HepG2 (cell line): ENCODE data around the gene HNRNPF. TPM values are rescaled to one million over a fixed set of nuclear protein-coding genes. Genes with fewer than 3 reads are reported as not detected.

ENCODE experiments used
- ELF3 ChIP-seq: IDR thresholded peaks from 2 replicates; pipeline ENCODE4 v1.6.1; 2016; ENCODE audit warnings: missing genetic modification reagents, missing compliant biosample characterization
- ELF4 ChIP-seq: sonication (generic); formaldehyde crosslinking; IDR thresholded peaks from 2 replicates; pipeline ENCODE4 v1.5.0; 2020; ENCODE audit warnings: missing genetic modification reagents, mild to moderate bottlenecking, moderate library complexity, borderline replicate concordance
- FIP1L1 ChIP-seq: fragments of 200-400 bp; formaldehyde crosslinking; IDR thresholded peaks from 2 replicates; pipeline ENCODE4 v1.6.1; 2018; ENCODE audit warnings: low read depth, mild to moderate bottlenecking, low read length, moderate library complexity, borderline replicate concordance; ENCODE audit not compliant: insufficient read depth
- FOXJ3 ChIP-seq: sonication (generic); formaldehyde crosslinking; IDR thresholded peaks from 2 replicates; pipeline ENCODE4 v1.4.0; 2020; ENCODE audit warnings: missing genetic modification reagents, mild to moderate bottlenecking, borderline replicate concordance
- FOXK2 ChIP-seq: fragments of 450-650 bp; IDR thresholded peaks from 2 replicates; pipeline ENCODE4 v1.6.1; 2016
- FOXM1 ChIP-seq: sonication (generic); formaldehyde crosslinking; IDR thresholded peaks from 2 replicates; pipeline ENCODE4 v1.5.0; 2020; ENCODE audit warnings: missing genetic modification reagents
- GPBP1L1 ChIP-seq: sonication (generic); formaldehyde crosslinking; IDR thresholded peaks from 2 replicates; pipeline ENCODE4 v1.5.0; 2020; ENCODE audit warnings: mild to moderate bottlenecking, missing genetic modification reagents
- HDAC1 ChIP-seq: sonication (generic); formaldehyde crosslinking; IDR thresholded peaks from 2 replicates; pipeline ENCODE4 v1.5.1; 2020; ENCODE audit warnings: mild to moderate bottlenecking, missing genetic modification reagents
- HOXA5 ChIP-seq: sonication (generic); formaldehyde crosslinking; IDR thresholded peaks from 2 replicates; pipeline ENCODE4 v1.4.0; 2020; ENCODE audit warnings: missing genetic modification reagents
- MXD1 ChIP-seq: sonication (generic); formaldehyde crosslinking; IDR thresholded peaks from 2 replicates; pipeline ENCODE4 v1.4.0; 2020; ENCODE audit warnings: mild to moderate bottlenecking, missing genetic modification reagents
- MYC ChIP-seq: sonication (generic); formaldehyde crosslinking; IDR thresholded peaks from 2 replicates; pipeline ENCODE4 v1.9.0; 2021; ENCODE audit warnings: missing genetic modification reagents, borderline replicate concordance
- MYNN ChIP-seq: sonication (generic); formaldehyde crosslinking; IDR thresholded peaks from 2 replicates; pipeline ENCODE4 v1.4.0; 2020; ENCODE audit warnings: mild to moderate bottlenecking, low read depth, missing genetic modification reagents
- NFKBIZ ChIP-seq: IDR thresholded peaks from 2 replicates; pipeline ENCODE4 v1.6.1; 2018; ENCODE audit warnings: missing genetic modification reagents, missing compliant biosample characterization
- NPAS2 ChIP-seq: sonication (generic); formaldehyde crosslinking; IDR thresholded peaks from 2 replicates; pipeline ENCODE4 v1.8.0; 2022; ENCODE audit warnings: mild to moderate bottlenecking, missing genetic modification reagents, borderline replicate concordance
- RBFOX2 ChIP-seq: fragments of 200-400 bp; formaldehyde crosslinking; IDR thresholded peaks from 2 replicates; pipeline ENCODE4 v1.6.1; 2017; ENCODE audit warnings: low read depth, mild to moderate bottlenecking, low read length
- REXO4 ChIP-seq: sonication (generic); formaldehyde crosslinking; IDR thresholded peaks from 2 replicates; pipeline ENCODE4 v1.8.0; 2022; ENCODE audit warnings: missing genetic modification reagents, mild to moderate bottlenecking, borderline replicate concordance
- RFX3 ChIP-seq: IDR thresholded peaks from 2 replicates; pipeline ENCODE4 v1.6.1; 2016; ENCODE audit warnings: missing biosample characterization, missing genetic modification reagents
- SAFB2 ChIP-seq: sonication (generic); formaldehyde crosslinking; IDR thresholded peaks from 2 replicates; pipeline ENCODE4 v1.5.1; 2020; ENCODE audit warnings: missing genetic modification reagents, low read depth, mild to moderate bottlenecking, borderline replicate concordance
- THRA ChIP-seq: sonication (generic); formaldehyde crosslinking; IDR thresholded peaks from 2 replicates; pipeline ENCODE4 v1.4.0; 2020; ENCODE audit warnings: missing genetic modification reagents, borderline replicate concordance
- ZBTB33 ChIP-seq: sonication (generic); formaldehyde crosslinking; IDR thresholded peaks from 2 replicates; pipeline ENCODE4 v1.4.0; 2020; ENCODE audit warnings: missing genetic modification reagents
- ZBTB7A ChIP-seq: sonication (generic); formaldehyde crosslinking; IDR thresholded peaks from 2 replicates; pipeline ENCODE4 v1.8.0; 2022; ENCODE audit warnings: mild to moderate bottlenecking, missing genetic modification reagents
- ZEB1 ChIP-seq: IDR thresholded peaks from 2 replicates; pipeline ENCODE4 v1.6.1; 2012; ENCODE audit warnings: mild to moderate bottlenecking, low read depth, inconsistent platforms; ENCODE audit not compliant: insufficient replicate concordance
- ZNF34 ChIP-seq: sonication (generic); formaldehyde crosslinking; IDR thresholded peaks from 2 replicates; pipeline ENCODE4 v1.4.0; 2020; ENCODE audit warnings: mild to moderate bottlenecking, missing genetic modification reagents, borderline replicate concordance
- ZNF709 ChIP-seq: sonication (generic); formaldehyde crosslinking; IDR thresholded peaks from 2 replicates; pipeline ENCODE4 v1.5.0; 2020; ENCODE audit warnings: mild to moderate bottlenecking, missing genetic modification reagents
- ZNF747 ChIP-seq: sonication (generic); formaldehyde crosslinking; IDR thresholded peaks from 2 replicates; pipeline ENCODE4 v1.8.1; 2023; ENCODE audit warnings: missing genetic modification reagents, mild to moderate bottlenecking, borderline replicate concordance
- polyA plus RNA-seq, 8 experiments: library from polyadenylated mRNA; depleted of rRNA in 3 of 8; stranded (reverse) in 7 of 8; unstranded in 1 of 8; fragments of >200 nt; fragmentation: Illumina TruSeq in 4 of 8; extraction: Trizol in 4 of 8; gene quantifications; 2 replicates each; pipeline versions ENCODE4 v1.2.1 to v1.2.3, GENCODE V29; 2011 to 2016; ENCODE audit warnings: low read depth in 4 of 8, missing spikeins in 1 of 8, mixed read lengths in 1 of 8; ENCODE audit not compliant: insufficient read depth in 1 of 8
- total RNA-seq, 5 experiments: library from RNA; depleted of rRNA; stranded (reverse); fragments of >200 nt; fragmentation: Illumina TruSeq; extraction: Trizol; gene quantifications; 2 replicates each; pipeline ENCODE4 v1.2.3, GENCODE V29; 2016; ENCODE audit warnings: low read depth in 1 of 5

The HNRNPF gene
- total and polyA plus RNA-seq, 2 of the 13 experiments (the other 11 are each of a cell fraction or from before 2014, with no cell fraction given), result 166 to 308 TPM

- TF ChIP-seq ZBTB7A (CRISPR knock-in tag) (peak; percentile 69; the same call in 1 of the 2 replicates), SAFB2 (CRISPR knock-in tag) (peak; percentile 29; the same call in 1 of the 2 replicates), ZBTB33 (CRISPR knock-in tag) (peak; percentile 32; the same call in 1 of the 2 replicates), ZNF709 (CRISPR knock-in tag) (peak; percentile 88), ZNF34 (CRISPR knock-in tag) (peak; percentile 55; the same call in 1 of the 2 replicates), RBFOX2 (peak; percentile 89), MXD1 (CRISPR knock-in tag) (peak; percentile 98), RFX3 (no peak), GPBP1L1 (no peak), FOXK2 (no peak), ELF4 (peak; percentile 93), REXO4 (no peak), FIP1L1 (peak; percentile 74; the same call in 1 of the 2 replicates), HOXA5 (peak; percentile 65), NPAS2 (0 out of 2 replicates have a peak, but pooled peaks have one; percentile 58), ZEB1 (no peak), MYC (CRISPR knock-in tag) (peak; percentile 97), MYNN (CRISPR knock-in tag) (0 out of 2 replicates have a peak, but pooled peaks have one; percentile 59), FOXM1 (no peak), ELF3 (peak; percentile 98), FOXJ3 (CRISPR knock-in tag) (no peak), NFKBIZ (peak; percentile 36; the same call in 1 of the 2 replicates), THRA (CRISPR knock-in tag) (peak; percentile 71), HDAC1 (CRISPR knock-in tag) (peak; percentile 81), ZNF747 (CRISPR knock-in tag) (peak; percentile 92; the same call in 1 of the 2 replicates)
Observed at GRCh38 chr10:43396928-43397624, 11.9 kb downstream of the HNRNPF start (continued).
